K562 (cell line): ENCODE results near the gene TMEM121B. TPM values are rescaled to one million over a fixed set of nuclear protein-coding genes. Genes with fewer than 3 reads are reported as not detected.

Experiments used
- CCNT2 ChIP-seq: IDR thresholded peaks from 2 replicates; pipeline ENCODE4 v1.6.1; 2011; ENCODE audit warnings: borderline replicate concordance, low read depth, mild to moderate bottlenecking, moderate library complexity, mixed read lengths, low read length; ENCODE audit not compliant: insufficient read length; ENCODE audit errors: extremely low read depth
- CTBP1 ChIP-seq: fragments of 450-650 bp; IDR thresholded peaks from 2 replicates; pipeline ENCODE4 v1.6.1; 2016; ENCODE audit warnings: borderline replicate concordance
- CXXC5 ChIP-seq: fragments of 250-450 bp; sonication (Bioruptor Pico); IDR thresholded peaks from 2 replicates; pipeline ENCODE4 v1.8.0; 2022; ENCODE audit warnings: inconsistent platforms, mild to moderate bottlenecking, moderate library complexity
- EP400 ChIP-seq: fragments of 450-650 bp; IDR thresholded peaks from 2 replicates; pipeline ENCODE4 v1.6.1; 2017; ENCODE audit warnings: antibody characterized with exemption, mild to moderate bottlenecking, moderate library complexity
- FOS ChIP-seq: IDR thresholded peaks from 3 replicates; pipeline ENCODE4 v1.6.1; 2011; ENCODE audit not compliant: insufficient read length; ENCODE audit errors: extremely low read depth
- LARP7 ChIP-seq: fragments of 450-650 bp; IDR thresholded peaks from 2 replicates; pipeline ENCODE4 v1.6.1; 2016
- MGA ChIP-seq: fragments of 450-650 bp; IDR thresholded peaks from 2 replicates; pipeline ENCODE4 v1.6.1; 2016; ENCODE audit warnings: mild to moderate bottlenecking, moderate library complexity
- MTA3 ChIP-seq: fragments of 450-650 bp; formaldehyde crosslinking; IDR thresholded peaks from 2 replicates; pipeline ENCODE4 v1.6.1; 2017; ENCODE audit warnings: mild to moderate bottlenecking, borderline replicate concordance
- NFIC ChIP-seq: fragments of 450-650 bp; IDR thresholded peaks from 2 replicates; pipeline ENCODE4 v1.6.1; 2017; ENCODE audit warnings: mild to moderate bottlenecking, inconsistent platforms
- ZNF551 ChIP-seq: fragments of 250-450 bp; sonication (Bioruptor Pico); IDR thresholded peaks from 2 replicates; pipeline ENCODE4 v1.5.0; 2021; ENCODE audit warnings: mild to moderate bottlenecking, moderate library complexity
- ZNF740 ChIP-seq, 3 experiments: fragments of 200-800 bp in 1 of 3; sonication (Bioruptor generic) in 1 of 3; sonication (generic) in 1 of 3; formaldehyde crosslinking in 1 of 3; IDR thresholded peaks; 2 replicates each; pipeline versions ENCODE4 v1.6.1 to v1.8.0; 2016 to 2022; ENCODE audit warnings: mild to moderate bottlenecking in 2 of 3, missing compliant biosample characterization in 2 of 3, missing genetic modification characterization in 2 of 3, missing genetic modification reagents in 1 of 3
- ZNF77 ChIP-seq: fragments of 250-450 bp; sonication (Bioruptor Pico); IDR thresholded peaks from 2 replicates; pipeline ENCODE4 v1.5.0; 2020
- polyA plus RNA-seq, 8 experiments: library from polyadenylated mRNA; depleted of rRNA in 4 of 8; stranded (reverse) in 5 of 8; unstranded in 3 of 8; fragments of >200 nt; fragmentation: Nextera tagmentation in 2 of 8; fragmentation: Illumina TruSeq in 1 of 8; extraction: Ambion mirVana in 2 of 8; extraction: Trizol in 1 of 8; gene quantifications; 2 replicates each; pipeline versions ENCODE4 v1.2.1 to v1.2.3, GENCODE V29; 2011 to 2014; ENCODE audit warnings: inconsistent platforms in 1 of 8, missing spikeins in 1 of 8
- total RNA-seq, 7 experiments: library from RNA; depleted of rRNA in 6 of 7; stranded (reverse); fragments of >200 nt in 6 of 7; fragmentation: Illumina TruSeq in 2 of 7; extraction: Trizol in 2 of 7; gene quantifications; 2 replicates each; pipeline versions ENCODE4 v1.2.1 to v1.2.3, GENCODE V29; 2011 to 2021; ENCODE audit warnings: low replicate concordance in 1 of 7
- TF ChIP-seq, protein P1 (sequence below): conservative IDR thresholded peaks from 2 replicates; pipeline ENCODE4 v1.6.1; 2011; ENCODE audit warnings: low read depth, mild to moderate bottlenecking, low read length; ENCODE audit not compliant: control insufficient read depth

TMEM121B gene
- total and polyA plus RNA-seq, 9 of the 15 experiments (the other 6 are each of a cell fraction or from before 2014, with no cell fraction given), result 0.03 to 0.07 (median 0.03) TPM; not detected in 6

- TF ChIP-seq MGA, result peak; percentile 92
- TF ChIP-seq ZNF551 (CRISPR knock-in tag), result no peak
- peak; percentile 7 for TF ChIP-seq NFIC
- peak; percentile 92 for TF ChIP-seq CTBP1
- peak; percentile 99 for TF ChIP-seq CXXC5
- no peak for TF ChIP-seq LARP7
- peak; percentile 45; the same call in 1 of the 2 replicates for TF ChIP-seq EP400
- TF ChIP-seq CCNT2, result peak; percentile 70
- TF ChIP-seq, protein P1, sequence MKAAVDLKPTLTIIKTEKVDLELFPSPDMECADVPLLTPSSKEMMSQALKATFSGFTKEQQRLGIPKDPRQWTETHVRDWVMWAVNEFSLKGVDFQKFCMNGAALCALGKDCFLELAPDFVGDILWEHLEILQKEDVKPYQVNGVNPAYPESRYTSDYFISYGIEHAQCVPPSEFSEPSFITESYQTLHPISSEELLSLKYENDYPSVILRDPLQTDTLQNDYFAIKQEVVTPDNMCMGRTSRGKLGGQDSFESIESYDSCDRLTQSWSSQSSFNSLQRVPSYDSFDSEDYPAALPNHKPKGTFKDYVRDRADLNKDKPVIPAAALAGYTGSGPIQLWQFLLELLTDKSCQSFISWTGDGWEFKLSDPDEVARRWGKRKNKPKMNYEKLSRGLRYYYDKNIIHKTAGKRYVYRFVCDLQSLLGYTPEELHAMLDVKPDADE, result peak; percentile 87
- TF ChIP-seq ZNF740 (CRISPR knock-in tag; IDR thresholded peaks at IDR 0.05), result peak; percentile 96
- TF ChIP-seq ZNF740 (tag; IDR thresholded peaks at IDR 0.05), result peak in 1 of 2 experiments; percentile 97; a peak in 2 of 4 replicates
- peak; percentile 59; the same call in 1 of the 2 replicates for TF ChIP-seq MTA3
- TF ChIP-seq ZNF77 (CRISPR knock-in tag), result no peak
- peak; percentile 35 for TF ChIP-seq FOS
These were observed 37.7 kb upstream of the TMEM121B start, which contains the start of gene HDHD5 (continued) for GRCh38 chr22:17158568-17159503.
